Testis (tissue), 3 donors: ENCODE data around the gene RASD1. TPM values are rescaled to one million over a fixed set of nuclear protein-coding genes. Genes with fewer than 3 reads are reported as not detected.

Experiments used
- DNase-seq: peaks from one replicate; pipeline ENCODE4 v3.0.0-alpha.2; 2019
- H3K27ac ChIP-seq, 2 donors: fragments of 200-600 bp; sonication (generic); one replicate each; pipeline ENCODE4 v1.5.1; 2019
- H3K27me3 ChIP-seq: fragments of 200-600 bp; sonication (generic); one replicate; pipeline ENCODE4 v1.5.1; 2019
- H3K36me3 ChIP-seq: fragments of 200-600 bp; sonication (generic); one replicate; pipeline ENCODE4 v1.5.1; 2017; ENCODE audit warnings: low read depth; ENCODE audit errors: missing control alignments
- H3K4me1 ChIP-seq: fragments of 200-600 bp; sonication (generic); one replicate; pipeline ENCODE4 v1.5.1; 2019
- H3K4me3 ChIP-seq, 2 donors: fragments of 200-600 bp; sonication (generic); one replicate each; pipeline ENCODE4 v1.5.1; 2017 to 2019
- H3K9me3 ChIP-seq: fragments of 200-600 bp; sonication (generic); one replicate; pipeline ENCODE4 v1.5.1; 2017
- CTCF ChIP-seq, 3 experiments: fragments of 450-650 bp in 2 of 3; fragments of 200-600 bp in 1 of 3; sonication (generic) in 1 of 3; IDR thresholded peaks; one replicate each; pipeline ENCODE4 v1.5.1; 2016 to 2019; ENCODE audit warnings: antibody characterized with exemption in 3 of 3, mild to moderate bottlenecking in 2 of 3, moderate library complexity in 1 of 3
- POLR2A ChIP-seq: fragments of 450-650 bp; IDR thresholded peaks from one replicate; pipeline ENCODE4 v1.6.1; 2017; ENCODE audit warnings: antibody characterized with exemption, mild to moderate bottlenecking, moderate library complexity
- WGBS, 2 donors: methylation state at CpG; one replicate each; pipeline ENCODE4 v1.1.5; 2018; 5-methylcytosine and 5-hydroxymethylcytosine counted together
- intact Hi-C: fragments of 100-400 bp; cut with DNase I; formaldehyde crosslinking; loops from one replicate; pipeline ENCODE4 v1.15.1; 2023; ENCODE audit warnings: low total_unique reads
- polyA plus RNA-seq: library from polyadenylated mRNA; stranded (reverse); fragments of 350-450 nt; fragmentation: Illumina TruSeq; extraction: RNeasy Lipid Tissue Mini Kit (QIAGEN cat#74804); gene quantifications from one replicate; pipeline ENCODE4 v1.2.3, GENCODE V29; 2014; ENCODE audit warnings: low read depth, low replicate concordance; ENCODE audit not compliant: insufficient read depth
- total RNA-seq, 2 donors: library from RNA; depleted of rRNA; stranded (reverse); fragments of >200 nt; gene quantifications; one replicate each; pipeline ENCODE4 v1.2.3, GENCODE V29; 2016

RASD1 gene
- total and polyA plus RNA-seq, 3 donors from 2014 or later = 50.1 to 129 (median 99.7) TPM

GRCh38 chr17:17472333-17472920, 23.8 kb downstream of the RASD1 start:
- Histone ChIP-seq H3K4me1 (peaks cover 4% of the 10 kb centered on the region), H3K36me3 (no peaks in the 10 kb centered on the region), H3K27me3 (no peaks in the 10 kb centered on the region), H3K4me3 (no peak overlapping the region), H3K27ac (no peak overlapping the region), H3K9me3 (no peaks in the 10 kb centered on the region)
- DNase-seq = no peak
- 67 to 71% methylated on average over 8 of the region's 8 CpGs for WGBS, 2 donors
- intact Hi-C loops = no loop called here
- TF ChIP-seq CTCF (IDR thresholded peaks at IDR 0.05) (no peak), POLR2A (no peak)

- Histone ChIP-seq H3K4me3 (no peak overlapping the region), H3K9me3 (no peaks in the 10 kb centered on the region), H3K27me3 (no peaks in the 10 kb centered on the region), H3K27ac (no peak overlapping the region), H3K4me1 (peaks cover 3% of the 10 kb centered on the region), H3K36me3 (no peaks in the 10 kb centered on the region)
- TF ChIP-seq POLR2A (no peak), CTCF (IDR thresholded peaks at IDR 0.05) (no peak)
- intact Hi-C loops = no loop called here
- 78 to 93% methylated on average over 1 to 3 of the region's 3 CpGs for WGBS, 2 donors
- no peak for DNase-seq
Observed at GRCh38 chr17:17469996-17470395, 26.2 kb downstream of the RASD1 start.

- no peaks in the 10 kb centered on the region for H3K27me3 ChIP-seq
- intact Hi-C loops = no loop called here
- 92 to 98% methylated on average over 4 of the region's 4 CpGs for WGBS, 2 donors
Observed at GRCh38 chr17:17469358-17469757, 26.8 kb downstream of the RASD1 start.

GRCh38 chr17:17468217-17469010, 27.8 kb downstream of the RASD1 start:
- Histone ChIP-seq H3K4me1 (peaks cover 3% of the 10 kb centered on the region), H3K27me3 (no peaks in the 10 kb centered on the region), H3K4me3 (no peak overlapping the region), H3K27ac (no peak overlapping the region), H3K9me3 (no peaks in the 10 kb centered on the region), H3K36me3 (no peaks in the 10 kb centered on the region)
- no peak for DNase-seq
- TF ChIP-seq POLR2A (no peak), CTCF (IDR thresholded peaks at IDR 0.05) (no peak)
- intact Hi-C loops = no loop called here
- 75 to 80% methylated on average over 5 of the region's 5 CpGs for WGBS, 2 donors

More at GRCh38 chr17:17469358-17469757, 26.8 kb downstream of the RASD1 start:
- H3K9me3 ChIP-seq = no peaks in the 10 kb centered on the region
- H3K4me1 ChIP-seq = peaks cover 3% of the 10 kb centered on the region
- H3K27ac ChIP-seq = no peak overlapping the region
- H3K4me3 ChIP-seq = no peak overlapping the region
- TF ChIP-seq POLR2A = no peak
- no peak for TF ChIP-seq CTCF (IDR thresholded peaks at IDR 0.05)
- H3K36me3 ChIP-seq = no peaks in the 10 kb centered on the region
- no peak for DNase-seq
